ENCODE measurements around the gene SPAG16. TPM values are rescaled to one million over a fixed set of nuclear protein-coding genes. Genes with fewer than 3 reads are reported as not detected.
"Not testable (repeated sequence)": the region's sequence is repeated elsewhere in the genome, so short reads cannot be mapped to it uniquely, and the experiment has no call there.

The SPAG16 gene
- total RNA-seq, 1 donor from 2014 or later: 38.6 TPM

DNA sequence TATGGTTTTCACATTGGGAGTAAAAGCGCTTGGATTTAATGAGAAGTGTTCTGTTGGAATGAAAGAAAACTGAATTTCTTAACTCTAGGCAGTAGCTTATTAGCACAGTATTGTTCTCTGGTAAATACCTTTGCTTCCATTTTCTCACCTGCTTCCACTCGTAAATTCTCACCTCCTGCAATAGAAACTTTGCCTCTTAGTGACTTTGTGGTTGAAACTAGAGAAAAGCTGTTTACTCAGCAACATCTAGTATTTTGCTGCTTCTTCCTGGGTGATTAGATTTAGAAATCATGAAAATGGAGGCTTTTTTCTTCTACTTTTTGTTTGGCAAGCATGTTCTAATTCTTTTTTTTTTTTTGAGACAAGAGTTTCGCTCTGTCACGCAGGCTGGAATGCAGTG, 385.4 kb downstream of the SPAG16 start:
- no peak overlapping the region for H3K4me3 ChIP-seq (ENCODE audit: low read length in 3 of 3)
- peaks cover 0 to 2% (median 0%) of the 10 kb centered on the region in 3 donors for H3K9me3 ChIP-seq (ENCODE audit: control insufficient read depth in 3 of 3, low read length in 3 of 3)
- H3K4me1 ChIP-seq (ENCODE audit: control insufficient read depth in 3 of 3, insufficient read depth in 3 of 3, low read length in 3 of 3): no peaks in the 10 kb centered on the region
- no peaks in the 10 kb centered on the region for H3K27me3 ChIP-seq (ENCODE audit: control insufficient read depth in 3 of 3, insufficient read depth in 3 of 3, low read length in 3 of 3)
- H3K36me3 ChIP-seq (ENCODE audit: control insufficient read depth in 3 of 3, insufficient read depth in 3 of 3, low read length in 3 of 3): no peaks in the 10 kb centered on the region
- H3K9ac ChIP-seq (ENCODE audit: low read depth in 1 of 3, low read length in 3 of 3): no peak overlapping the region
- no peak overlapping the region for H3K27ac ChIP-seq (ENCODE audit: low read depth, low read length)

DNA sequence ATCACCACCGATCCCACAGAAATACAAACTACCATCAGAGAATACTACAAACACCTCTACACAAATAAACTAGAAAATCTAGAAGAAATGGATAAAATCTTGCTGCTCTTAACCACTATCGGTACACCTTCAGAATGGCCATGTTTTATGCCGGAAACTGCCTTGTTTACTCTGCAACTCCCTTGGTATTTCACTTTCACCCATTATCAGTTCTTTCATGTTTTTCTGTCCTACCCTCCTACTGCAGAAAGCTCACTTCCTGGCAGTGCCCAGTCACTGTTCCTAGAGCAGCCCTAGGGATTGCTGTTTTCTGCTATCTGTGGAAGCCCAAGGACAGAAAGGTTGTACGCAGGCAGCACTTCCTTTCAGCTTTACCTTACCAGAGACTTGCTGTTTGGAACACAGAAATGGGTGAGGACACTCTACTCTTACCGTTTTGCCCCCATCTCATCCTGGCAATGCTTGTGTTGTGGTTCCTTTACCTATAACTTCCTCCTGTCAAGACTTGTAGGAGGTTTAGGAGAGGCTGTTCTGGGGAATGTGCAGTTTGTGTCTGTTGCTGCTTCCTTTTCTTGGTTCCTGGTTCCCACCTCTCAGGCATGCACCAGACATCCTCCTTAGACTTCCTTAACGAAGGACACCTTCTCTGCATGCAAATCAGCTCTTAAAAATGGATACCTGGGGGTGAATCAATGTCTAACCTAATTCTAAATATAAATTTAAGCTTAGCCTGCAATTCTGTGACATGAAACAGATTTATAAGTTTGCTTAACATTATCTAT, 394.4 kb downstream of the SPAG16 start:
- Histone ChIP-seq H3K27ac (ENCODE audit: low read depth, low read length) (no peak overlapping the region), H3K9ac (ENCODE audit: low read depth in 1 of 3, low read length in 3 of 3) (no peak overlapping the region), H3K4me1 (ENCODE audit: control insufficient read depth in 3 of 3, insufficient read depth in 3 of 3, low read length in 3 of 3) (no peaks in the 10 kb centered on the region), H3K27me3 (ENCODE audit: control insufficient read depth in 3 of 3, insufficient read depth in 3 of 3, low read length in 3 of 3) (no peaks in the 10 kb centered on the region), H3K9me3 (ENCODE audit: control insufficient read depth in 3 of 3, low read length in 3 of 3) (no peaks in the 10 kb centered on the region), H3K4me3 (ENCODE audit: low read length in 3 of 3) (no peak overlapping the region), H3K36me3 (ENCODE audit: control insufficient read depth in 3 of 3, insufficient read depth in 3 of 3, low read length in 3 of 3) (no peaks in the 10 kb centered on the region)

DNA sequence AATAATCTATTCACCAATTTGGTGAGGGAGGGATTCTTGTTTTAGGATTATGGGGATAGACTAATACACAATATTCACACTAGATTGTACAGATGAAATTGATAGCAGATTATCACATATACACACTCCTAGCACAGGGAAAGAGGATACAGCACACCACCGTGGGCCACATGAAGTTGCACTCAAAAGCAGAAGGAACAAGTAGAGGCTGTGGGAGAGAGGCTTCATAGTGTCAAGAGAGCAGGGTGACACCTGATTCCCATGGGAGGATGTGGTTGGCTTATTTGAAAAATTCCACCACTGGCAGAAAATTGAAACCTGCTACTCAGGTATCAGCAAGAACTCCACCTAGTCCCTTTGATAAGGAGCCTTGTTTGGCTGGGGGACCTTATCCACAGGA, 395.6 kb downstream of the SPAG16 start:
- no peak overlapping the region for H3K4me3 ChIP-seq (ENCODE audit: low read length in 3 of 3)
- no peak overlapping the region for H3K27ac ChIP-seq (ENCODE audit: low read depth, low read length)
- no peaks in the 10 kb centered on the region for H3K4me1 ChIP-seq (ENCODE audit: control insufficient read depth in 3 of 3, insufficient read depth in 3 of 3, low read length in 3 of 3)
- H3K9ac ChIP-seq (ENCODE audit: low read depth in 1 of 3, low read length in 3 of 3): no peak overlapping the region
- H3K27me3 ChIP-seq (ENCODE audit: control insufficient read depth in 3 of 3, insufficient read depth in 3 of 3, low read length in 3 of 3): no peaks in the 10 kb centered on the region
- no peaks in the 10 kb centered on the region for H3K9me3 ChIP-seq (ENCODE audit: control insufficient read depth in 3 of 3, low read length in 3 of 3)
- H3K36me3 ChIP-seq (ENCODE audit: control insufficient read depth in 3 of 3, insufficient read depth in 3 of 3, low read length in 3 of 3): no peaks in the 10 kb centered on the region

DNA sequence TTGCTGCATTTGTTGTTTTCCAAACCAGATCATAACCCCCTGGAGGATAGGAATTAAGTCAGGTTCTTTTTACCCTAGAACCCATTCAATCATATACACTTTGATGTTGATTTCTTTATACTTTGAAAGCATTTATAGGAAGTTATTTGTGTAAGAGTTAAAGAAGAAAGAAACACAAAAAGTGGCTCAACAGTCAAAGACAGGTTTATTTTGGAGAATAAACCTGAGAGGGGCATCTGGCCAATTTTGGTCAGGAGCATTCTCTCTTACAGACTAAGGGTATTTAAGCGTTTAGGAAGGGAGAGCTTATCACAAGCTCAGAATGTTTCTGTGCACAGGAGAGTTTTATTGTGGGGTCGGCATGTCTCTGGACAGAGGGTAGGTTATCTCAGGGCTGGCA, 398.0 kb downstream of the SPAG16 start:
- Histone ChIP-seq H3K36me3 (ENCODE audit: control insufficient read depth in 3 of 3, insufficient read depth in 3 of 3, low read length in 3 of 3) (no peaks in the 10 kb centered on the region), H3K9ac (ENCODE audit: low read depth in 1 of 3, low read length in 3 of 3) (no peak overlapping the region), H3K9me3 (ENCODE audit: control insufficient read depth in 3 of 3, low read length in 3 of 3) (no peaks in the 10 kb centered on the region), H3K27me3 (ENCODE audit: control insufficient read depth in 3 of 3, insufficient read depth in 3 of 3, low read length in 3 of 3) (no peaks in the 10 kb centered on the region), H3K4me1 (ENCODE audit: control insufficient read depth in 3 of 3, insufficient read depth in 3 of 3, low read length in 3 of 3) (no peaks in the 10 kb centered on the region), H3K27ac (ENCODE audit: low read depth, low read length) (no peak overlapping the region), H3K4me3 (ENCODE audit: low read length in 3 of 3) (no peak overlapping the region)

DNA sequence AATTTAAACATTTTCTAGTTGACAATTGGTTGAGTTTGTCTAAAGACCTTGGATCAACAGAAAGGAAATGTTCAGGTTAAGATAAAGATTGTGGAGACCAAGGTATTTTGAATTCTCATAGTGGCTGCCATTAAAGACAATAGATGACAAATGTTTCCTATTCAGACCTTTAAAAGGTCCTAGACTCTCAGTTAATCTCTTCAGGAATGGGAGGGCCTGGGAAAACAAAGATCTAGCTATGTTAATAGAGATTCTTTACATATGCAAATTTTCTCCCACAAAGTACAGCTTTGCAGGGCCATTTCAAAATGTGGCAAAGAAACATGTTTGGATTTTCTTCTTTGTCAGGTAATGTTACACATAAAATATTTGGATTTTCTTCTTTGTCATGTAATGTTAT, 403.9 kb downstream of the SPAG16 start:
- Histone ChIP-seq H3K4me3 (ENCODE audit: low read length in 3 of 3) (no peak overlapping the region), H3K9ac (ENCODE audit: low read depth in 1 of 3, low read length in 3 of 3) (no peak overlapping the region), H3K27me3 (ENCODE audit: control insufficient read depth in 3 of 3, insufficient read depth in 3 of 3, low read length in 3 of 3) (no peaks in the 10 kb centered on the region), H3K36me3 (ENCODE audit: control insufficient read depth in 3 of 3, insufficient read depth in 3 of 3, low read length in 3 of 3) (no peaks in the 10 kb centered on the region), H3K9me3 (ENCODE audit: control insufficient read depth in 3 of 3, low read length in 3 of 3) (peaks cover 0 to 4% (median 0%) of the 10 kb centered on the region in 3 donors), H3K4me1 (ENCODE audit: control insufficient read depth in 3 of 3, insufficient read depth in 3 of 3, low read length in 3 of 3) (no peaks in the 10 kb centered on the region), H3K27ac (ENCODE audit: low read depth, low read length) (no peak overlapping the region)

DNA sequence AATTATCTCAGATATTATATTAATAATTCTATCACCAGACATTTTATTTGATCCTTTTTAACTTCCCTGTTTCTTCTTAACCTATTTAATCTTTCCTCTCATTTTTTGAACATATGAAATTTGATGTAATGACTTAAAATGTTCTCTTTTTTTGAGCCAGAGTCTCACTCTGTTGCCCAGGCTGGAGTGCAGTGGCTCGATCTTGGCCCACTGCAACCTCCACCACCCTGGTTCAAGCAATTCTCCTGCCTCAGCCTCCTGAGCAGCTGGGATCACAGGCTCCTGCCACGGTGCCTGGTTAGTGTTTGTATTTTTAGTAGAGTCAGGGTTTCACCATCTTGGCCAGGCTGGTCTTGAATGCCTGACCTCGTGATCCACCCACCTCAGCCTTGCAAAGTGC, 404.6 kb downstream of the SPAG16 start:
- not testable (repeated sequence) for H3K27me3 ChIP-seq (ENCODE audit: control insufficient read depth in 3 of 3, insufficient read depth in 3 of 3, low read length in 3 of 3); H3K9ac ChIP-seq (ENCODE audit: low read depth in 1 of 3, low read length in 3 of 3); H3K4me1 ChIP-seq (ENCODE audit: control insufficient read depth in 3 of 3, insufficient read depth in 3 of 3, low read length in 3 of 3); H3K4me3 ChIP-seq (ENCODE audit: low read length in 3 of 3); H3K36me3 ChIP-seq (ENCODE audit: control insufficient read depth in 3 of 3, insufficient read depth in 3 of 3, low read length in 3 of 3); H3K27ac ChIP-seq (ENCODE audit: low read depth, low read length); H3K9me3 ChIP-seq (ENCODE audit: control insufficient read depth in 3 of 3, low read length in 3 of 3)

DNA sequence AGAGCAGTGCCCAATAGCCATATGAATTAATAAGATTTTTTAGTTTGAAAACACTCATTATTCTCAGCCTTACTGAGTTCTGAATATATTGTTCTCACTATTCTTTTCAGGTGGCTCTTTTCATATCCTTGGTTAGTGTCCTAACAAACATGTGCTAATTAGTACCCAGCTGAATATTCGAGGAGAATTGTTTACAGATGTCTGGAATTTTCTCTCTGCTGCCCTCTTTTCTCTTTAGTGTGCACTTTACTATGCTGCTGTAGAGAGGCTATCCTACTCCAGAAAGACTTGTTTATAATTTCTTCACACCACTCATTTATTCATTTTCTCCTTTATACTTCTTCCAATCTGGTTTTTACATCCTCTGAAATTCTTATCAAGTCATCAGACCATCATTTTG, 405.3 kb downstream of the SPAG16 start:
- no peak overlapping the region for H3K27ac ChIP-seq (ENCODE audit: low read depth, low read length)
- H3K27me3 ChIP-seq (ENCODE audit: control insufficient read depth in 3 of 3, insufficient read depth in 3 of 3, low read length in 3 of 3): no peaks in the 10 kb centered on the region
- H3K9me3 ChIP-seq (ENCODE audit: control insufficient read depth in 3 of 3, low read length in 3 of 3): peaks cover 0 to 4% (median 0%) of the 10 kb centered on the region in 3 donors
- H3K4me3 ChIP-seq (ENCODE audit: low read length in 3 of 3): no peak overlapping the region
- H3K9ac ChIP-seq (ENCODE audit: low read depth in 1 of 3, low read length in 3 of 3): no peak overlapping the region
- H3K4me1 ChIP-seq (ENCODE audit: control insufficient read depth in 3 of 3, insufficient read depth in 3 of 3, low read length in 3 of 3): no peaks in the 10 kb centered on the region
- H3K36me3 ChIP-seq (ENCODE audit: control insufficient read depth in 3 of 3, insufficient read depth in 3 of 3, low read length in 3 of 3): no peaks in the 10 kb centered on the region

DNA sequence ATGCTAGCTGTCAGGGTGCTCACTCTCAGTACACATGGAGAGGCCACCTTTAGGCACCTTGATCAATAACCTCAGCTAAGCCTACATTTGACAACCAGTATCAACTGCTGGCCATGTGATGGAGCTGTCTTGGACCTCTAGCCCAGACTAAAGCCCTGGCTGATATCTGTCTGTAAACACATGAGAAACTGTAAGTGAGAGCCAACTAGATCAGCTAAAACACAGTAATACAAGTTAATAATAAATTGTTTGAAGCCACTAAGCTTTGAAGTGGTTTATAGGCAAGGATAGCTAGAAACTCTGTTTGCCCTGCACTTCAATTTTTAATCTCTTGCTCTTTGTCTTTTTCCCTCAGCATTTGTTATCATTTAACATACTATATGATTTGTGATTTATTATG, 407.1 kb downstream of the SPAG16 start:
- Histone ChIP-seq H3K9ac (ENCODE audit: low read depth in 1 of 3, low read length in 3 of 3) (no peak overlapping the region), H3K36me3 (ENCODE audit: control insufficient read depth in 3 of 3, insufficient read depth in 3 of 3, low read length in 3 of 3) (no peaks in the 10 kb centered on the region), H3K27me3 (ENCODE audit: control insufficient read depth in 3 of 3, insufficient read depth in 3 of 3, low read length in 3 of 3) (no peaks in the 10 kb centered on the region), H3K4me3 (ENCODE audit: low read length in 3 of 3) (no peak overlapping the region), H3K27ac (ENCODE audit: low read depth, low read length) (no peak overlapping the region), H3K9me3 (ENCODE audit: control insufficient read depth in 3 of 3, low read length in 3 of 3) (peaks cover 0 to 4% (median 0%) of the 10 kb centered on the region in 3 donors), H3K4me1 (ENCODE audit: control insufficient read depth in 3 of 3, insufficient read depth in 3 of 3, low read length in 3 of 3) (no peaks in the 10 kb centered on the region)

DNA sequence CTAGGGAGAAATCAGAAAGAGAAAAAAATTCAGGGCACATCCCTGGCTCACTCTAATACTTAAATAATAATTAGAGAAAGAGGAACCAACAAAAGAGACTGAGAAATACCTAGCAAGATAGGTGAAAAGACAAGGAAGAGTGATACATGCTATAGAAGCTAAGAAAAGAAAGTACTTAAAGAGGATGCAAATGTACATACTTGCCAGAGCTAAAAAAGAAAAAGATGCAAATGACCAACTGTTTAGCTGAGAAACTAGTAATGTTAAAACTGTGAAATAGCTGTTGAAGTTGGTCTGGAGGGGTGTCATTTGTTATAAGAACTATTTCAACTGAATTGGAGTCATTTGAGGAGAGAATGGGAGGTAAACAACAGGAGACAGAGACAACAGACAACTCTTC, 412.2 kb downstream of the SPAG16 start:
- H3K36me3 ChIP-seq (ENCODE audit: control insufficient read depth in 3 of 3, insufficient read depth in 3 of 3, low read length in 3 of 3): no peaks in the 10 kb centered on the region
- H3K9me3 ChIP-seq (ENCODE audit: control insufficient read depth in 3 of 3, low read length in 3 of 3): peaks cover 0 to 2% (median 0%) of the 10 kb centered on the region in 3 donors
- H3K9ac ChIP-seq (ENCODE audit: low read depth in 1 of 3, low read length in 3 of 3): no peak overlapping the region
- H3K27me3 ChIP-seq (ENCODE audit: control insufficient read depth in 3 of 3, insufficient read depth in 3 of 3, low read length in 3 of 3): no peaks in the 10 kb centered on the region
- no peak overlapping the region for H3K27ac ChIP-seq (ENCODE audit: low read depth, low read length)
- H3K4me1 ChIP-seq (ENCODE audit: control insufficient read depth in 3 of 3, insufficient read depth in 3 of 3, low read length in 3 of 3): no peaks in the 10 kb centered on the region
- no peak overlapping the region for H3K4me3 ChIP-seq (ENCODE audit: low read length in 3 of 3)

DNA sequence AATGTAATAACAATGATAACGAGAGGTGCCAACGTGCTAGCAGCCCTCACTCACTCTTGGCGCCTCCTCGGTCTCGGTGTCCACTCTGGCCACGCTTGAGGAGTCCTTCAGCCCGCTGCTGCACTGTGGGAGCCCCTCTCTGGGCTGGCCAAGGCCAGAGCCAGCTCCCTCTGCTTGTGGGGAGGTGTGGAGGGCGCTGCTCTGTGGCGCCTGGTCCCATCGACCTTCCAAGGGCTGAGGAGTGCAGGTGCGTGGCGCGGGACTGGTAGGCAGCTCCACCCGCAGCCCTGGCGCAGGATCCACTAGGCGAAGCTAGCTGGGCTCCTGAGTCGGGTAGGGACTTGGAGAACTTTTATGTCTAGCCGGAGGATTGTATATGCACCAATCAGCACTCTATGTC, 417.1 kb downstream of the SPAG16 start:
- H3K4me3 ChIP-seq (ENCODE audit: low read length in 3 of 3); H3K36me3 ChIP-seq (ENCODE audit: control insufficient read depth in 3 of 3, insufficient read depth in 3 of 3, low read length in 3 of 3); H3K27me3 ChIP-seq (ENCODE audit: control insufficient read depth in 3 of 3, insufficient read depth in 3 of 3, low read length in 3 of 3): not testable (repeated sequence)

More for the DNA sequence above, 417.1 kb downstream of the SPAG16 start:
- not testable (repeated sequence) for H3K27ac ChIP-seq (ENCODE audit: low read depth, low read length); H3K9me3 ChIP-seq (ENCODE audit: control insufficient read depth in 3 of 3, low read length in 3 of 3); H3K9ac ChIP-seq (ENCODE audit: low read depth in 1 of 3, low read length in 3 of 3); H3K4me1 ChIP-seq (ENCODE audit: control insufficient read depth in 3 of 3, insufficient read depth in 3 of 3, low read length in 3 of 3)

Data from skeletal muscle tissue (tissue), 4 donors.